Measurements from ENCODE around the gene CHSY1. TPM values are rescaled to one million over a fixed set of nuclear protein-coding genes. Genes with fewer than 3 reads are reported as not detected.
A peak's percentile ranks its signal among the peaks of the same experiment; 100 is the strongest.

CHSY1 gene
- polyA plus RNA-seq, 2 of the 4 experiments (the other 2 are of a cell fraction), result 16.0 to 28.1 TPM

GRCh38 chr15:101286471-101287114 lies 34.7 kb upstream of the CHSY1 start:
- no peaks in the 10 kb centered on the region for H3K4me1 ChIP-seq
- FAIRE-seq (no peak), DNase-seq (ENCODE audit: low read depth in 1 of 2, low spot score in 1 of 2) (no peak), ATAC-seq (no peak)
- no peak for TF ChIP-seq FOSL2 (IDR thresholded peaks at IDR 0.05)
- no peak for TF ChIP-seq FOSL2 (CRISPR knock-in tag; IDR thresholded peaks at IDR 0.05)
- no peak for TF ChIP-seq KDM5A (IDR thresholded peaks at IDR 0.05)
- TF ChIP-seq HMGXB4 (CRISPR knock-in tag; IDR thresholded peaks at IDR 0.05; ENCODE audit: borderline replicate concordance), result no peak
- TF ChIP-seq FOXS1 (CRISPR knock-in tag; IDR thresholded peaks at IDR 0.05), result no peak
- TF ChIP-seq RARB (CRISPR knock-in tag; IDR thresholded peaks at IDR 0.05), result no peak
- TF ChIP-seq FOSB (CRISPR knock-in tag; IDR thresholded peaks at IDR 0.05), result no peak
- no peak for TF ChIP-seq TFCP2L1 (CRISPR knock-in tag; IDR thresholded peaks at IDR 0.05)
- TF ChIP-seq ZFP36 (IDR thresholded peaks at IDR 0.05; ENCODE audit: borderline replicate concordance, partially characterized antibody), result no peak
- TF ChIP-seq NR3C1 (IDR thresholded peaks at IDR 0.05), result no peak
- no peak for TF ChIP-seq ESRRA (IDR thresholded peaks at IDR 0.05; ENCODE audit: borderline replicate concordance, low read length)
- TF ChIP-seq CBX2 (IDR thresholded peaks at IDR 0.05; ENCODE audit: borderline replicate concordance, low read depth), result no peak
- no peak for TF ChIP-seq HEYL (CRISPR knock-in tag; IDR thresholded peaks at IDR 0.05)
- TF ChIP-seq RCOR1 (IDR thresholded peaks at IDR 0.05; ENCODE audit: low read depth, low read length), result no peak
- TF ChIP-seq, protein P1, sequence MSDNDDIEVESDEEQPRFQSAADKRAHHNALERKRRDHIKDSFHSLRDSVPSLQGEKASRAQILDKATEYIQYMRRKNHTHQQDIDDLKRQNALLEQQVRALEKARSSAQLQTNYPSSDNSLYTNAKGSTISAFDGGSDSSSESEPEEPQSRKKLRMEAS (IDR thresholded peaks at IDR 0.05), result no peak
- POLR2A ChIA-PET, result no interaction called here
- H3K9me3 ChIP-seq, result no peaks in the 10 kb centered on the region
- H3K27ac ChIP-seq, result no peak overlapping the region
- WGBS (ENCODE audit: missing lambda C conversion rate), result 90% methylated on average over 9 of the region's 9 CpGs
- CTCF ChIA-PET, result interaction anchor here (1.8 to 17.4 kb wide), 3 partner anchors 10 to 353 kb away, joined by 5 to 251 read pairs (median 7); no protein-coding TSS in a partner anchor
- H3K4me2 ChIP-seq, result no peak overlapping the region
- no peak overlapping the region for H3K4me3 ChIP-seq

GRCh38 chr15:101283931-101284330 lies 32.1 kb upstream of the CHSY1 start:
- ChIA-PET POLR2A (no interaction called here), CTCF (interaction anchor here (1.2 to 17.4 kb wide), 4 partner anchors 10 to 356 kb away, joined by 3 to 251 read pairs (median 10); partner anchors contain the start of gene SNRPA1)
- H3K4me2 ChIP-seq, result no peak overlapping the region
- 87% methylated on average over 6 of the region's 6 CpGs for WGBS (ENCODE audit: missing lambda C conversion rate)
- no peak overlapping the region for H3K27ac ChIP-seq
- FAIRE-seq (no peak), DNase-seq (ENCODE audit: low read depth in 1 of 2, low spot score in 1 of 2) (no peak), ATAC-seq (no peak)
- TF ChIP-seq, protein P1 (IDR thresholded peaks at IDR 0.05), result no peak
- no peak for TF ChIP-seq CTCF (IDR thresholded peaks at IDR 0.05)
- TF ChIP-seq TP53 (CRISPR knock-in tag; IDR thresholded peaks at IDR 0.05), result no peak
- no peak for TF ChIP-seq PHF8 (IDR thresholded peaks at IDR 0.05; ENCODE audit: borderline replicate concordance, low read depth)
- 0 out of 2 replicates have a peak, but pooled peaks have one; percentile 51 for TF ChIP-seq HOXA7 (CRISPR knock-in tag; IDR thresholded peaks at IDR 0.05)
- H3K9me3 ChIP-seq, result no peaks in the 10 kb centered on the region
- no peaks in the 10 kb centered on the region for H3K4me1 ChIP-seq
- no peak overlapping the region for H3K4me3 ChIP-seq

- 94% methylated on average over 2 of the region's 2 CpGs for WGBS (ENCODE audit: missing lambda C conversion rate)
Measured at GRCh38 chr15:101280007-101280406, 28.2 kb upstream of the CHSY1 start.

More at GRCh38 chr15:101280007-101280406, 28.2 kb upstream of the CHSY1 start:
- Histone ChIP-seq H3K4me1 (peaks cover 13% of the 10 kb centered on the region), H3K4me2 (no peak overlapping the region), H3K4me3 (no peak overlapping the region), H3K27ac (no peak overlapping the region), H3K9me3 (no peaks in the 10 kb centered on the region)
- ChIA-PET CTCF (interaction anchor here (1.0 to 2.5 kb wide), 2 partner anchors 9 kb away, joined by 8 to 29 read pairs; no protein-coding TSS in a partner anchor), POLR2A (no interaction called here)
- DNase-seq (ENCODE audit: low read depth in 1 of 2, low spot score in 1 of 2) (no peak), FAIRE-seq (no peak), ATAC-seq (no peak)
- TF ChIP-seq FOSL2 (IDR thresholded peaks at IDR 0.05) (no peak), FOSL2 (CRISPR knock-in tag; IDR thresholded peaks at IDR 0.05) (no peak), RARB (CRISPR knock-in tag; IDR thresholded peaks at IDR 0.05) (no peak), SREBF2 (IDR thresholded peaks at IDR 0.05) (no peak), HMGXB4 (CRISPR knock-in tag; IDR thresholded peaks at IDR 0.05; ENCODE audit: borderline replicate concordance) (no peak), HEYL (CRISPR knock-in tag; IDR thresholded peaks at IDR 0.05) (no peak), FOSB (CRISPR knock-in tag; IDR thresholded peaks at IDR 0.05) (no peak), ESRRA (IDR thresholded peaks at IDR 0.05; ENCODE audit: borderline replicate concordance, low read length) (no peak), RFX5 (IDR thresholded peaks at IDR 0.05) (no peak), MAZ (IDR thresholded peaks at IDR 0.05; ENCODE audit: borderline replicate concordance, low read depth, low read length) (no peak), RAD21 (conservative IDR thresholded peaks at IDR 0.05 in 1 of 2, IDR thresholded peaks at IDR 0.05 in 1 of 2) (no peak)
- TF ChIP-seq, protein P2, sequence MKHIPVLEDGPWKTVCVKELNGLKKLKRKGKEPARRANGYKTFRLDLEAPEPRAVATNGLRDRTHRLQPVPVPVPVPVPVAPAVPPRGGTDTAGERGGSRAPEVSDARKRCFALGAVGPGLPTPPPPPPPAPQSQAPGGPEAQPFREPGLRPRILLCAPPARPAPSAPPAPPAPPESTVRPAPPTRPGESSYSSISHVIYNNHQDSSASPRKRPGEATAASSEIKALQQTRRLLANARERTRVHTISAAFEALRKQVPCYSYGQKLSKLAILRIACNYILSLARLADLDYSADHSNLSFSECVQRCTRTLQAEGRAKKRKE (CRISPR knock-in tag; IDR thresholded peaks at IDR 0.05; ENCODE audit: low read depth), result no peak

Data from A549 (cell line).